HepG2 (cell line): ENCODE results near the gene SLC11A1. TPM values are rescaled to one million over a fixed set of nuclear protein-coding genes. Genes with fewer than 3 reads are reported as not detected.
A peak's percentile ranks its signal among the peaks of the same experiment; 100 is the strongest.

Experiments
- ATM ChIP-seq: fragments of 450-650 bp; IDR thresholded peaks from 2 replicates; pipeline ENCODE4 v1.7.1; 2017; ENCODE audit warnings: mild to moderate bottlenecking, borderline replicate concordance
- HMGA1 ChIP-seq: sonication (generic); formaldehyde crosslinking; conservative IDR thresholded peaks from 2 replicates; pipeline ENCODE4 v1.4.0; 2020; ENCODE audit warnings: missing genetic modification reagents
- IRX3 ChIP-seq: sonication (generic); formaldehyde crosslinking; IDR thresholded peaks from 2 replicates; pipeline ENCODE4 v1.8.1; 2023; ENCODE audit warnings: mild to moderate bottlenecking, low read depth, missing genetic modification reagents, borderline replicate concordance
- MAFG ChIP-seq: sonication (generic); formaldehyde crosslinking; IDR thresholded peaks from 2 replicates; pipeline ENCODE4 v1.5.1; 2020; ENCODE audit warnings: mild to moderate bottlenecking, missing genetic modification reagents
- ZNF180 ChIP-seq: sonication (generic); formaldehyde crosslinking; IDR thresholded peaks from 2 replicates; pipeline ENCODE4 v1.4.0; 2020; ENCODE audit warnings: low read depth, missing genetic modification reagents, borderline replicate concordance
- ZNF20 ChIP-seq: sonication (generic); formaldehyde crosslinking; IDR thresholded peaks from 2 replicates; pipeline ENCODE4 v1.4.0; 2020; ENCODE audit warnings: mild to moderate bottlenecking, moderate library complexity, missing genetic modification reagents
- ZNF484 ChIP-seq: sonication (generic); formaldehyde crosslinking; IDR thresholded peaks from 2 replicates; pipeline ENCODE4 v1.5.1; 2020; ENCODE audit warnings: mild to moderate bottlenecking, low read depth, missing genetic modification reagents, borderline replicate concordance
- ZNF556 ChIP-seq: sonication (generic); formaldehyde crosslinking; IDR thresholded peaks from 2 replicates; pipeline ENCODE4 v1.4.0; 2020; ENCODE audit warnings: mild to moderate bottlenecking, missing genetic modification reagents, borderline replicate concordance
- polyA plus RNA-seq, 8 experiments: library from polyadenylated mRNA; depleted of rRNA in 3 of 8; stranded (reverse) in 7 of 8; unstranded in 1 of 8; fragments of >200 nt; fragmentation: Illumina TruSeq in 4 of 8; extraction: Trizol in 4 of 8; gene quantifications; 2 replicates each; pipeline versions ENCODE4 v1.2.1 to v1.2.3, GENCODE V29; 2011 to 2016; ENCODE audit warnings: low read depth in 4 of 8, missing spikeins in 1 of 8, mixed read lengths in 1 of 8; ENCODE audit not compliant: insufficient read depth in 1 of 8
- total RNA-seq, 5 experiments: library from RNA; depleted of rRNA; stranded (reverse); fragments of >200 nt; fragmentation: Illumina TruSeq; extraction: Trizol; gene quantifications; 2 replicates each; pipeline ENCODE4 v1.2.3, GENCODE V29; 2016; ENCODE audit warnings: low read depth in 1 of 5
- TF ChIP-seq, protein P1 (sequence below): sonication (generic); formaldehyde crosslinking; IDR thresholded peaks from 2 replicates; pipeline ENCODE4 v1.4.0; 2020; ENCODE audit warnings: mild to moderate bottlenecking, low read depth, missing genetic modification reagents
- TF ChIP-seq, protein P2 (sequence below): sonication (generic); formaldehyde crosslinking; IDR thresholded peaks from 2 replicates; pipeline ENCODE4 v1.4.0; 2020; ENCODE audit warnings: mild to moderate bottlenecking, missing genetic modification reagents
- TF ChIP-seq, protein P3 (sequence below): sonication (generic); formaldehyde crosslinking; conservative IDR thresholded peaks from 2 replicates; pipeline ENCODE4 v1.4.0; 2020; ENCODE audit warnings: missing genetic modification reagents
- TF ChIP-seq, protein P4 (sequence below): sonication (generic); formaldehyde crosslinking; IDR thresholded peaks from 2 replicates; pipeline ENCODE4 v1.4.0; 2020; ENCODE audit warnings: missing genetic modification reagents, borderline replicate concordance
- TF ChIP-seq, protein P5 (sequence below): sonication (generic); formaldehyde crosslinking; IDR thresholded peaks from 2 replicates; pipeline ENCODE4 v1.4.0; 2020; ENCODE audit warnings: missing genetic modification reagents, borderline replicate concordance

SLC11A1 gene
- total and polyA plus RNA-seq, 2 of the 13 experiments (the other 11 are each of a cell fraction or from before 2014, with no cell fraction given): 0.33 to 2.3 TPM

DNA sequence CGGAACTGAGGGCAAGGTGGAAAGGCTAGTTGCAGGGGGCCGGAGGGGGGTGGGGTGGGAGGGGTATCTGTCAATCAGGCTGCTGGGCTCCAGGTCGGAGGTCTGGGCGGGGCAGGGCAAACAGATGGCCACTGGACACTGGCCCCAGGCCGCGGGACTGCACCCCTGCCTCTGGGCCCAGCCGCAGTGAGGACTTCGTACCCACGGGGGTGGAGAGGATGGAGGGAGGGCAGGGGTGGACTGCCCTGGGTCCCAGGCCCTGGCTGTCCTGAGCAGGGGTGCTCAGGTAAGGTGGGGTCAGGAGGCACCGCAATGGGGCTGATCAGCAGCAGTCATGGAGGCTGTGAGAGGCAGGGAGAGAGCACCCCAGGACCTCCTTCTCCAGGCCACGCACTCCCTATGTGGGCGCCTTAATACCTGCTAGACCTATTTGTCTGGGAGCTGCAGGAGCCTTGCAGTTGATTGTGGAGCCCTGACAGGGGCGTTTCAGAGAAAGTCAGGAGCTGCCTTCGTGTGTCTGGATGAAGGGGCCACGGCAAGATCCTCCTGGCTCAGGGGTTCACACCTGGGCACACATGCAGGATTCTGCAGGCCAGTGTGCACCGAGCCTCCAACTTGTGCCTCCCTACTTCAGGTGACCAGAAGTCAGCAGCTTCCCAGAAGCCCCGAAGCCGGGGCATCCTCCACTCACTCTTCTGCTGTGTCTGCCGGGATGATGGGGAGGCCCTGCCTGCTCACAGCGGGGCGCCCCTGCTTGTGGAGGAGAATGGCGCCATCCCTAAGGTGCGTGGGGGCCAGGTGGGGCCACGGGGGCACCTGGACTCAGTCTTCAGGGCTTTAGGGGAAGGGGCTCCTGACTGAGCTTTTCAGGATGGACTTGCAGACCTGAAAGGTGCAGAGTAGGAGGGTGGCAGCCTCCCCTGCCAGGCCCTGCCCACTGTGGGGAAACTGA is 19.1 kb downstream of the SLC11A1 start (continued):
- TF ChIP-seq, protein P1, sequence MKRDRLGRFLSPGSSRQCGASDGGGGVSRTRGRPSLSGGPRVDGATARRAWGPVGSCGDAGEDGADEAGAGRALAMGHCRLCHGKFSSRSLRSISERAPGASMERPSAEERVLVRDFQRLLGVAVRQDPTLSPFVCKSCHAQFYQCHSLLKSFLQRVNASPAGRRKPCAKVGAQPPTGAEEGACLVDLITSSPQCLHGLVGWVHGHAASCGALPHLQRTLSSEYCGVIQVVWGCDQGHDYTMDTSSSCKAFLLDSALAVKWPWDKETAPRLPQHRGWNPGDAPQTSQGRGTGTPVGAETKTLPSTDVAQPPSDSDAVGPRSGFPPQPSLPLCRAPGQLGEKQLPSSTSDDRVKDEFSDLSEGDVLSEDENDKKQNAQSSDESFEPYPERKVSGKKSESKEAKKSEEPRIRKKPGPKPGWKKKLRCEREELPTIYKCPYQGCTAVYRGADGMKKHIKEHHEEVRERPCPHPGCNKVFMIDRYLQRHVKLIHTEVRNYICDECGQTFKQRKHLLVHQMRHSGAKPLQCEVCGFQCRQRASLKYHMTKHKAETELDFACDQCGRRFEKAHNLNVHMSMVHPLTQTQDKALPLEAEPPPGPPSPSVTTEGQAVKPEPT (CRISPR knock-in tag): 0 out of 2 replicates have a peak, but pooled peaks have one; percentile 61
- TF ChIP-seq, protein P2, sequence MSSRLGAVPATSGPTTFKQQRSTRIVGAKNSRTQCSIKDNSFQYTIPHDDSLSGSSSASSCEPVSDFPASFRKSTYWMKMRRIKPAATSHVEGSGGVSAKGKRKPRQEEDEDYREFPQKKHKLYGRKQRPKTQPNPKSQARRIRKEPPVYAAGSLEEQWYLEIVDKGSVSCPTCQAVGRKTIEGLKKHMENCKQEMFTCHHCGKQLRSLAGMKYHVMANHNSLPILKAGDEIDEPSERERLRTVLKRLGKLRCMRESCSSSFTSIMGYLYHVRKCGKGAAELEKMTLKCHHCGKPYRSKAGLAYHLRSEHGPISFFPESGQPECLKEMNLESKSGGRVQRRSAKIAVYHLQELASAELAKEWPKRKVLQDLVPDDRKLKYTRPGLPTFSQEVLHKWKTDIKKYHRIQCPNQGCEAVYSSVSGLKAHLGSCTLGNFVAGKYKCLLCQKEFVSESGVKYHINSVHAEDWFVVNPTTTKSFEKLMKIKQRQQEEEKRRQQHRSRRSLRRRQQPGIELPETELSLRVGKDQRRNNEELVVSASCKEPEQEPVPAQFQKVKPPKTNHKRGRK (CRISPR knock-in tag): no peak; the same call in 1 of the 2 replicates
- TF ChIP-seq ZNF20 (CRISPR knock-in tag) (no peak), HMGA1 (no peak), MAFG (CRISPR knock-in tag) (no peak), ZNF180 (CRISPR knock-in tag) (peak; percentile 62; the same call in 1 of the 2 replicates), ZNF556 (CRISPR knock-in tag) (peak; percentile 97), ATM (no peak), ZNF484 (CRISPR knock-in tag) (no peak), IRX3 (CRISPR knock-in tag) (0 out of 2 replicates have a peak, but pooled peaks have one; percentile 7)
- TF ChIP-seq, protein P3, sequence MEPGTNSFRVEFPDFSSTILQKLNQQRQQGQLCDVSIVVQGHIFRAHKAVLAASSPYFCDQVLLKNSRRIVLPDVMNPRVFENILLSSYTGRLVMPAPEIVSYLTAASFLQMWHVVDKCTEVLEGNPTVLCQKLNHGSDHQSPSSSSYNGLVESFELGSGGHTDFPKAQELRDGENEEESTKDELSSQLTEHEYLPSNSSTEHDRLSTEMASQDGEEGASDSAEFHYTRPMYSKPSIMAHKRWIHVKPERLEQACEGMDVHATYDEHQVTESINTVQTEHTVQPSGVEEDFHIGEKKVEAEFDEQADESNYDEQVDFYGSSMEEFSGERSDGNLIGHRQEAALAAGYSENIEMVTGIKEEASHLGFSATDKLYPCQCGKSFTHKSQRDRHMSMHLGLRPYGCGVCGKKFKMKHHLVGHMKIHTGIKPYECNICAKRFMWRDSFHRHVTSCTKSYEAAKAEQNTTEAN (CRISPR knock-in tag): no peak; the same call in 1 of the 2 replicates
- TF ChIP-seq, protein P4, sequence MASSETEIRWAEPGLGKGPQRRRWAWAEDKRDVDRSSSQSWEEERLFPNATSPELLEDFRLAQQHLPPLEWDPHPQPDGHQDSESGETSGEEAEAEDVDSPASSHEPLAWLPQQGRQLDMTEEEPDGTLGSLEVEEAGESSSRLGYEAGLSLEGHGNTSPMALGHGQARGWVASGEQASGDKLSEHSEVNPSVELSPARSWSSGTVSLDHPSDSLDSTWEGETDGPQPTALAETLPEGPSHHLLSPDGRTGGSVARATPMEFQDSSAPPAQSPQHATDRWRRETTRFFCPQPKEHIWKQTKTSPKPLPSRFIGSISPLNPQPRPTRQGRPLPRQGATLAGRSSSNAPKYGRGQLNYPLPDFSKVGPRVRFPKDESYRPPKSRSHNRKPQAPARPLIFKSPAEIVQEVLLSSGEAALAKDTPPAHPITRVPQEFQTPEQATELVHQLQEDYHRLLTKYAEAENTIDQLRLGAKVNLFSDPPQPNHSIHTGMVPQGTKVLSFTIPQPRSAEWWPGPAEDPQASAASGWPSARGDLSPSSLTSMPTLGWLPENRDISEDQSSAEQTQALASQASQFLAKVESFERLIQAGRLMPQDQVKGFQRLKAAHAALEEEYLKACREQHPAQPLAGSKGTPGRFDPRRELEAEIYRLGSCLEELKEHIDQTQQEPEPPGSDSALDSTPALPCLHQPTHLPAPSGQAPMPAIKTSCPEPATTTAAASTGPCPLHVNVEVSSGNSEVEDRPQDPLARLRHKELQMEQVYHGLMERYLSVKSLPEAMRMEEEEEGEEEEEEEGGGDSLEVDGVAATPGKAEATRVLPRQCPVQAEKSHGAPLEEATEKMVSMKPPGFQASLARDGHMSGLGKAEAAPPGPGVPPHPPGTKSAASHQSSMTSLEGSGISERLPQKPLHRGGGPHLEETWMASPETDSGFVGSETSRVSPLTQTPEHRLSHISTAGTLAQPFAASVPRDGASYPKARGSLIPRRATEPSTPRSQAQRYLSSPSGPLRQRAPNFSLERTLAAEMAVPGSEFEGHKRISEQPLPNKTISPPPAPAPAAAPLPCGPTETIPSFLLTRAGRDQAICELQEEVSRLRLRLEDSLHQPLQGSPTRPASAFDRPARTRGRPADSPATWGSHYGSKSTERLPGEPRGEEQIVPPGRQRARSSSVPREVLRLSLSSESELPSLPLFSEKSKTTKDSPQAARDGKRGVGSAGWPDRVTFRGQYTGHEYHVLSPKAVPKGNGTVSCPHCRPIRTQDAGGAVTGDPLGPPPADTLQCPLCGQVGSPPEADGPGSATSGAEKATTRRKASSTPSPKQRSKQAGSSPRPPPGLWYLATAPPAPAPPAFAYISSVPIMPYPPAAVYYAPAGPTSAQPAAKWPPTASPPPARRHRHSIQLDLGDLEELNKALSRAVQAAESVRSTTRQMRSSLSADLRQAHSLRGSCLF (CRISPR knock-in tag): no peak
- TF ChIP-seq, protein P5, sequence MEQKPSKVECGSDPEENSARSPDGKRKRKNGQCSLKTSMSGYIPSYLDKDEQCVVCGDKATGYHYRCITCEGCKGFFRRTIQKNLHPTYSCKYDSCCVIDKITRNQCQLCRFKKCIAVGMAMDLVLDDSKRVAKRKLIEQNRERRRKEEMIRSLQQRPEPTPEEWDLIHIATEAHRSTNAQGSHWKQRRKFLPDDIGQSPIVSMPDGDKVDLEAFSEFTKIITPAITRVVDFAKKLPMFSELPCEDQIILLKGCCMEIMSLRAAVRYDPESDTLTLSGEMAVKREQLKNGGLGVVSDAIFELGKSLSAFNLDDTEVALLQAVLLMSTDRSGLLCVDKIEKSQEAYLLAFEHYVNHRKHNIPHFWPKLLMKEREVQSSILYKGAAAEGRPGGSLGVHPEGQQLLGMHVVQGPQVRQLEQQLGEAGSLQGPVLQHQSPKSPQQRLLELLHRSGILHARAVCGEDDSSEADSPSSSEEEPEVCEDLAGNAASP (CRISPR knock-in tag): peak; percentile 97
